GM21717 (cell line): ENCODE results near the gene NOL4L.

Source experiments
- ATAC-seq: cut with Tn5 transposase; IDR thresholded peaks from one replicate; pipeline ENCODE4 v1.9.1; 2021; ENCODE audit warnings: mild to moderate bottlenecking, moderate library complexity; ENCODE audit not compliant: unreplicated experiment

NOL4L gene

DNA sequence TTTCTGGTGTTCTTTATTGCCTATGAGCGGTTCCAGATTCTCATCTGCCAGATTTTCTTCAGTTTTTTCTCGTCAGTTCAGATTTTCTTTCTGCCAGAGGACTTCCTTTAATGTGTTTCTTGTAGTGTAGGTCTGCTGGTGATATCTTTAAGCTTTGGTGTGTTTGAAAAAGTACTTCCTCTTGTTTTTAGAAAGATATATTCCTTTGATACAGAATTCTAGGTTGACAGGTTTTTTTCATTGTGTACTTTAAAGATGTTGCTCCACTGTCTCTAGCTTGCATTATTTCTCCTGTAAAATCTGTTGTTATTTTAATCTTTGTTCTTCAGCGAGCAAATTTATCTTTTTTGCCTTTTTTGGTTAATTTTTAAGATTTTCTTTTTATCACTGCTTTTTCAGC is 190.1 kb downstream of the NOL4L start:
- no peak for ATAC-seq
